Measurements from ENCODE around the gene COL13A1.
A peak's percentile ranks its signal among the peaks of the same experiment; 100 is the strongest.

The COL13A1 gene

GRCh38 chr10:69792341-69792740 is 9.4 kb upstream of the COL13A1 start:
- DNase-seq, result no peak

- DNase-seq, result no peak
These were observed 7.0 kb upstream of the COL13A1 start for GRCh38 chr10:69794673-69795072.

DNA sequence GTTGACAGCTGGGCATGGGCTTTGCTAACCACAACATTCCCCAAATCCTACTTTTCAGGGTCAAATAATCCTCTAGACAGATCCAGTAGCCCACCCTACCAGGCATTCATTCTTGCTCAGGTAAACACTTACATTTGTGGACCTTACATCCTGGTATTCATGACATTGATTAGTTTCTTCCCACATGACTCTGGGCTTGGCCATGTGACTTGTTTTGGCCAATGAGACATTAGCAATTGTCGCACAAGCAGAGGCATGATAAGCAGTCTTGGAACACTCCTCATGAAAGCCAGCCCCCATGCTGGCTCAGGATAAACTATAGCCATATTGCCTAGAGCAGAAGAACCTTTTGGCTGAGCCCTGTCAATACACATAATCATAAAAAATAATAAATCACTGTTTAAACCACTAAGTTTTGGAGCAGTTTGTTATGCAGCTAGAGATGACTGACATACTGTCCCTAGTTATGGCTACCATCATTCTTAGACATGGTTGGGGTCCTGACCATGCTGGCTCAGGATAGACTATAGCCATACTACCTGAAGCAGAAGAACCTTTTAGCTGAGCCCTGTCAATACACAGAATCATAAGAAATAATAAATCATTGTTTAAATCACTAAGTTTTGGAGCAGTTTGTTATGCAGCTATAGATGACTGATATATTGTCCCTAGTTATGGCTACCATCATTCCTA is 6.3 kb upstream of the COL13A1 start:
- no peak for DNase-seq

- no peak for DNase-seq
These were observed 3.7 kb upstream of the COL13A1 start for GRCh38 chr10:69797959-69798358.

DNA sequence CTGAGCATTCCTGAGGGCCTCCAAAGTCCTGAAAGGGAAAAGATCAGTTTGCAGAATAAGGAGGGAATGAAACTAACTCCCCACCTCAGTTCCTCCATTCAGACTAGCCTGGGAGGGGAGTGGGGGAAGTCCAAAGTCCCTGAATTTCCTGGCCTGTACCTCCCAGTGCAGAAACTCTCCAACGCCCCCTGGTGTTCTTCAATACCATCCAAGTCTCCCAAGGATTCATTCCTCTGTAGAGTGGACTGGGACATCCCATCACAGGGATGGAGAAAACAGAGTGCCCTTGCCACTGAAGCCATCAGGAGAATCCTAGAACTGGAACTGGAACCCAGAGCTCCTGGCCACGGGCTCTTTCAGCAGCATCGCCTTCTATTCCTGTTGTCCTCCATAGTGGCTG is 1.6 kb upstream of the COL13A1 start:
- peak; percentile 59 for DNase-seq

DNA sequence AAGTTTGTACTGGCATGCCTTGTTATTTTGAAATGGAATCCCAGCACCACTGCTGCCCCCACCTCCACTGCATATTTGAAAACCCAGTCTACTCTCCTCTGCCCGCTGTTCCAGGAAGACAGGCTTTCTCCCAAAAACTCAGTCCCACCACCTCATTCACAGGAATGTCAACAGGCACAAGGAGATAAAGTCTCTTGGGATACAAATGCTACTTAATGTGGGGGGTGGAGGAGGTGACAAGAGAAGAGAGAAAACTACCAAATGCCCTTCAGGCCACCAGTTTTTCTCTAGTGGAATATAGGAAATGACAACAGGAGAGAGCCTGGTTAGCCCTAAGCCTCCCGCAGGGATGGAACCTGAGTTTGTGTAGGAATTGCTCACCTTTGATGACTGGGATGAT is 1.0 kb upstream of the COL13A1 start:
- DNase-seq, result no peak

- peak; percentile 54 for DNase-seq
These were observed 642 bp upstream of the COL13A1 start for GRCh38 chr10:69801094-69801433.

- peak; percentile 66 for DNase-seq
These were observed 887 bp downstream of the COL13A1 start for GRCh38 chr10:69802424-69803161.

DNA sequence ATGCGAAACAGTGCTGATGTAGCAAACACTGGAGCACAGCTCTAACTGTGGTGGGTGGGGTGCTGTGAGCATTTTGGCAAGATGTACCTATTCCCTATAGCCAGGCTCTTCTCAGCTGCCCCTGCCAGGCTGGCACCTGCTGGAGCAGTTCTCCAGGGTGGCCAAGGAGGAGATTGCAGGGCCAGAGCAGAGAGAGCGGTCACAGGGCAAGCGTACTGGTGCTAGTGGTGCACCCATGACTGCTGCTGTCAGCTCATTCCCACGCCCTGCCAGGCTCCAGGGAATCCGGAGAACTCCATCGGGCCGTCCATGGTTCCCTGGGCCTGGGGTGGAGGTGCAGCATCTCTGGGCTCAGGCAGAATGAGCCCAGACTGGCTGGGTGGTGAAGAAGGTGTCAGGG is 2.1 kb downstream of the COL13A1 start:
- no peak for DNase-seq

DNA sequence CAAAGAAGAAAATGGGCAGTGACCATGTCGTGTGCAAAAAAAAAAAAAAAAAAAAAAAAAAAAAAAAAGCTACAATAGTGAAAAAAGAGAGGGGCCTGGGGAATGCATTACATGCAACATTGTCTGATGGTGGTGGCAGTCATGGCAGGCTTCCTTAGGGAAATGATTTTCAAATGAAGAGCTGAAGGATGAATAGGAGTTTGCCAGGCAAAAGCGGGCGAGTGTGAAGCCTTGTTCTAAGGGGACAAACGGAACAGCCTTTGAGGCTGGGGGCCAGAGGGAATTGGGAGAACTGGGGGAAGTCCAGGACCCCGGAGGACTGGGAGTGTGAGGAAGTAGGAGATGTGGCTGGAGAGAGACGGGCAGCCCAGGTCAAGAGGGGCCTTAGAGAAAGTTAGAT is 3.1 kb downstream of the COL13A1 start:
- no peak for DNase-seq

- peak; percentile 88 for DNase-seq
These were observed 5.4 kb downstream of the COL13A1 start for GRCh38 chr10:69807122-69807521.

DNA sequence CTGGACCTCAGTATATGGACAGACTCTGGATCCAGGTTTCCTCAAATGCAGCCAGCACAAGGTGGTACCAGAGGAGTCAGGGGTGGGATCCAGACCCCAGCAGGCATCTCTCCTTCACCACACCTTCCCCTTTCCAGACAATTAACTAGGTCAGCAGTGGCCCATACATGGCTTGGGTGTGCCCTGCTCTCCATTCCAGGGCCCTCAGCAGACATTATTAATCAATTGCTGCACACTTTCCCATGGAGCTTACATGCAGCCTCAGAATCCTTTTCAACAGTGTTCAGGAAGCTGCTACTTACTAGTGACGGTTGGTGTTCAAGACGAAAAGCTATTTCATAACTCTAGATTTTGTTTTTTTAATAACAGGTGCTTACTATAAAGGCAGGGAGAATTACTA is 6.0 kb downstream of the COL13A1 start:
- DNase-seq, result peak; percentile 34

DNA sequence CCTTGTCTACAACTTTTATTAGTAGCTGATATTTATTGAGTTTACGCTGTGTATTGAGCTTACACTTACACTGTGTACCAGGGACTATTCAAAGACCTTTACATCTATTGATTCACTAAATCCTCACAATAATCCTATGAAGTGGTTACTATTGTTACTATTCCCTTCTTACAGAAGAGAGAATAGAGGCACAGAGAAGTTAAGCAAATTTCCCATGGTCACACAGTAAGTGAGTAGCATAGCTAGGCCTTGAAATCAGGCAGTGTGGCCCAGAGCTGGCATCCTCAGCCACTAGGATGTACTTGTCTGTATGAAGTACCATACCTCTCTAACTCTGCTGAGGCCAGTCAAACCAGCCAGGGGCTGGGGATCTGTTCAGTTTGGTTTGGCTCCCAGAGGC is 7.6 kb downstream of the COL13A1 start:
- no peak for DNase-seq

DNA sequence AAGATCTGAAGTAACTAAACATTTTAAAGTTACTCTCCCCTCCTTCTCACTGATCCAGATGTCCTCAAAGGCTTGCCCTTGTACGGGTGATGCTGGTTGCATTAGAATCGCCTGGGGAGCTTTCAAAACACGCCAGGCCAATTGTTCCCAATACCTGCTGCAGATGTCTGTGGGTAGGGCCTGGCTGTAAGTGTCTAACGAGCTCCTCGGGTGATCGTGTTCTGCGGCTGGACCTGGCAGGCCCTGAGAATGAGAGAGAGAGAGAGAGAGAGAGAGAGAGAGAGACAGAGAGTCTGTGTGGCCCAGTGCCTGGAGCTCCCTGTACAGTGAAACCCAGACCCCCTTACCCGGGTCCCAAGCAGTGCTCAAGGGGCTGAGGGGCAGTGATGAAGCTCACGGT is 8.4 kb downstream of the COL13A1 start:
- DNase-seq, result no peak

DNA sequence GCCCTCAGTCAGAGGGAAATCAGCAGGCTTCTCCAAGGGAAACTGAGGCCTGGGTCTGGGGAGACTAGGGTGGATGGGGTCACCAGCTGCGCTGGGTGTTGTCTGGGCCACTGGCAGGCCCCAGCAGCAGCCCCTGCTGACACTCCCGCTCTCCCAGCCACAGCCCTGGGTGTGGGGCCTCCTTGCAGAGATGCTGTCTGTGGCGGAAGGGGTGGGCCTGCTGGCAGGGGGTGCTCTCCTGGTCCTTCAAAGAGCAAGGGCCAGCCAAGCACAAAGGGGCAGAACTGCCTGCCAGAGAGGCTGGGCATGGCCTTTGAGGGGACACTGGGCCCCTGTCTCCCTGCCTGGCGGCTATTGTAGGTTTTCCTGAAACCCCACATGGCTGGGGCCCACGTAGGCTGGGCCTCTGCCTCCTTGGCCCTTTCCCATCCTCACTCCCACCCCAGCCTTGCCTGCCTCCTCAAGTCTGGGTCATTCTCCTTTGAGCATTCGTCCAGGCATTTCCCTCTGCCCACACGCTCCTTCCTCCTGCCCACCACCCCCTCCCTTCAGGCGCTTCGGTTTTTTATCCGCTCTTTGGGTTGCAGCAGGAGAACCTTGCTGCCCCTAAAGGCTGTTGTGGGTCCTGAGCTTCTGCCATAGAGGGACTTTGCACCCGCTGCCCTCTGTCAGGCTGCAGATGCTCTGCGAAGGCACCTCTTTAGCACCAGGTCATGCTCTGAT is 9.1 kb downstream of the COL13A1 start:
- DNase-seq, result no peak

- no peak for DNase-seq
These were observed 11.9 kb downstream of the COL13A1 start for GRCh38 chr10:69813632-69814031.

DNA sequence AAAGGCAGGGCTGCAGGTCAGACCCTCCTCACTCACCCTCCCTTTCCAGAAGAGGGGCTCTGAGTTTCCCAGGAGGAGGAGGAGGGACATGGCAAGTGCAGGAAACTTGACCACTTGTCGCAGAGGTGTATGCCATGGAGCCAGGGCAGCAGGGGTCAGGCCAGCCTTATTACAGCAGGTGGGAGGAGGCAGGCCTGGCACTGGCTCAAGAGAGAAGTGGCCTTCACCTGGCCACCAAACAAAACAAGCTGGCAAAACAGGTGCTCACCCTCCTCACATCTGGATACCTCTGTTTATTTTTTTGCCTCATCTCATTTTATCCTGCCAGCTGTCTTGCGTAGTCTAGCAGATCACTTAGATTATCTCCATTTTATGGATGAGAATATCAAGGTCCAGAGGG is 12.5 kb downstream of the COL13A1 start:
- DNase-seq, result no peak

GRCh38 chr10:69815104-69815503 is 13.4 kb downstream of the COL13A1 start:
- DNase-seq, result no peak

GRCh38 chr10:69816521-69816920 is 14.8 kb downstream of the COL13A1 start:
- no peak for DNase-seq

DNA sequence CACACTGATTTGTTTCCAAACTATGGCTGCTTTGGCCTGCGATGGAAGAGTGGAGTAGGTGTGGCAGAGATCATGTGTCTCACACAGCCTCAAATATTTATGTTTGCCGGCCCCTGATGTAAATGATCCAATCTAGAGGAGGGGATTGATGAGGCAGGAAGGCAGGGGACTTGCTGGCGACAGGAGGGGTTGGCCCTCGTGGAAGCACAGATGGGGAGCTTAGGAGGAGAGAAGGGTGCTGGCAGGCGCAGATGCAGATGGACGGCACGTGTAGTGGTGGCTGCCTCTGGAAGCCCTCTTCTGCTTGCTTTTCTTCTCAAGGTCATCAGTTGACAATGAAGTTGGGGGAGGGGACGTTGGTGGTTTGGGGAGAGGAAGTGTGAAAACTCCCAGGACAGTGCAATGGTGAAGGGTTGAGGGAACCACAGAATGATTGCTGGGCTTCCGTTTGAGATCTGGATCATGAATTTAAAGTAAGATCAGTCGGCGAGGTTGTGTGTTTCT is 15.4 kb downstream of the COL13A1 start:
- DNase-seq, result no peak

- DNase-seq, result peak; percentile 22
These were observed 17.1 kb downstream of the COL13A1 start for GRCh38 chr10:69818676-69819239.

- peak; percentile 78 for DNase-seq
These were observed 18.2 kb downstream of the COL13A1 start for GRCh38 chr10:69819716-69820506.

GRCh38 chr10:69820817-69821216 is 19.1 kb downstream of the COL13A1 start:
- no peak for DNase-seq

Data from HCEC 1CT (cell line).